Astrocyte of the cerebellum (primary cell): ENCODE measurements around the gene NLGN1.

Source experiments
- DNase-seq: peaks from one replicate; pipeline ENCODE4 v3.0.0-alpha.2; 2011; ENCODE audit warnings: low read depth
- H3K4me3 ChIP-seq: 2 replicates; pipeline ENCODE4 v1.5.1; 2011; ENCODE audit warnings: mild to moderate bottlenecking, low read depth, low read length, moderate library complexity
- CTCF ChIP-seq: IDR thresholded peaks from 2 replicates; pipeline ENCODE4 v1.5.1; 2012; ENCODE audit warnings: low read length, low read depth, moderate library complexity, mild to moderate bottlenecking; ENCODE audit errors: missing control alignments
- in situ Hi-C: cut with HindIII; loops from 2 replicates; pipeline ENCODE4 v1.10.0; 2017; ENCODE audit warnings: low sequenced_read_pairs

The NLGN1 gene

DNA sequence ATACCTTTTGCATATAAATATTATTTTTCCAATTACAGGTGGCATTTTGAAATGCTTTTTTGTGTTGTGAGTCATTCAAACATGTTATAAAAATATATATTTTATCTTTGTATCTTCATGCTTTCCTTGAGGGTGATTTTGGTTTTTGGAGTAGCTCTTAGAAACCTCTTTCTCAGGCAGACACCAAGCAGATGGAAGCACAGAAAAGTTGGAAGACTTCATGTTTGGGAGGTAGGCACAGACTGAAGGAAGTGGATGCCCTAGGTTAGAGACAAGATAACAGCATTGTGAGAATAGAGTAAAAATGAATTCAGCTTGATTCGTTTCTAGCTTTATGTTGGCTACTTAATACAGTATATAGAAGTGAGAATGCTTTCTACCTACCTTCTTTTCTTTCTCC, 338.3 kb downstream of the NLGN1 start:
- in situ Hi-C loops = no loop called here

DNA sequence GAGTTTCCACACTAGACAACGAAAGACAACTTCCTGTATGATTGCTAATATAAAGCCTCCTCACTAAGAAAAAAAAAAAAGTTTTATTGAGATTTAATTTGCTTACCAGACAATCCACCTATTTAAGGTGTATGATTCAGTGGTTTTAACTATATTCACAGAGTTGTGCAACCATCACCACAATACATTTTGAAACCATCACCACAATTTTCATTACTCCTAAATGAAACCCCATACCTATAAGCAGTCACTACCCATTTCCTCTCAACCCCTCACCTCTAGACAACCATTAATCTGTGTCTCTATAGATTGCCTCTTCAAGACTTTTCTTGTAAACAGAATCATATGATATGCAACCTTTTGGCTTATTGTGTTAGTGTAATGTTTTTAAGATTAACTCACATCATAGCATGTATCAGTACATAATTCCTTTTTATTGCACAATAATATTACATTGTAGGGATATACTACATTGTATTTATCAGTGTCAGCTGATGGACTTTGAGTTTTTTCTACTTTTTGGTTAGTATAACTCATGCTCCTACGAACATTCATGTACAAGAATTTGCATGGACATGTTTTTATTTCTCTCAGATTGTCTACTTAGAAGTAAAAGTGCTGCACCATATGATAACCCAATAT, 339.7 kb downstream of the NLGN1 start:
- DNase-seq = no peak
- no peak for TF ChIP-seq CTCF
- in situ Hi-C loops = no loop called here
- no peak overlapping the region for H3K4me3 ChIP-seq

More for the DNA sequence above, 338.3 kb downstream of the NLGN1 start:
- H3K4me3 ChIP-seq = no peak overlapping the region
- no peak for TF ChIP-seq CTCF
- no peak for DNase-seq

DNA sequence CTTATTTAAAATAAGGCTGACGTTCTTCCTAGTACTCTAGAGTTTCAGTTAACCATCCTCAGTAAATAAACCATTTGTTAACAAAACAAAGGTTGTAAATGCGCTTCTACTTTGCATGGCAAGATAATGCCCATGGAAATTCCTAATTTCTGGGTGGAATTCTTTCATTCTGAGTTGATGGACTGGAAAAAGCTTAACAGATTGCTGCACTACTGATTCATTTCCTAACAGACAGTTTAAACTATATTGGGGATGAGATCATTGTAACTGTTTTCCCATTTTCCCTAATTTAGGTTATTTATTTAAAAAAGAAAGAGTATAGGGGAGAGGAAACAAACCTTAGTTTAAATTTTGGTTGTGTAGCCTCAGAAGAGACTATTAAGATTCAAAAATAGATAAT, 342.2 kb downstream of the NLGN1 start:
- no peak overlapping the region for H3K4me3 ChIP-seq
- DNase-seq = peak; percentile 20
- TF ChIP-seq CTCF = no peak
- in situ Hi-C loops = no loop called here

DNA sequence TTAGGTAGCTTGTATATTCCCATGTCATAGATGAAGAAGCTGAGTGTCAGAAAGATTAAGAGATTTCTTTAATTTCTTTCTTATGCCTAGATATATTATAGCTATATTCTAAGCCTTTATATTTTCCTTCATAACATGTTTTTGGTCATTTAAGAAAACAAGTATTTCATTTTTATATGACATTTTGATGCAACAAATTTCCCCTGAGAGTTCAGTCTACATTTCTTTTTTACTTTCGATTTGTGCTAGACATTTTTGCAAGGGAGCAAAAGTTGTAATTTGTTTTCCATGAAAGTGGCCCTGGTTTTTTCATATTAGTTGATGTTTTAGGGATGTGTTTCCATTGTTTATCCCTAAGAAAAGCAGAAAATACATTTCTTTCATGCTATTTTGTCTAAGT, 344.9 kb downstream of the NLGN1 start:
- no peak overlapping the region for H3K4me3 ChIP-seq
- DNase-seq = no peak
- TF ChIP-seq CTCF = no peak
- in situ Hi-C loops = no loop called here

DNA sequence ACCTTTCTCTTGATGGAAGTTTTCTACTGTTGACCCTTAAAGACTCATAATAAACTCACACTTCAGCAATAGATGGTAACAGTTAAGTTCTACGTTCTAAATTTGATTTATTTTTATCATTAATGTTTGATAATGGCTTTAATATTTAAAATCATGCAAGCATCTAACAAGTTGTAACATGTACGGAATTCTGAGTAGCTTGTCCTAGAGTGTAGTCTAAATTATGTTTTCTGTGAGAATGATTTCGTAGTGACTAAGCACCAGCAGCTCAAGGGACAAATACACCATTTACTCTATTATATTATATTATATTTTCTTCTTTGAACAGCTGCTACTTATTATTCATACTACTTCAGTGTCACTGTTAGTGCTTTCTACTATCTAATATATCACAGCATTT, 345.6 kb downstream of the NLGN1 start:
- no peak for TF ChIP-seq CTCF
- no peak for DNase-seq
- H3K4me3 ChIP-seq = no peak overlapping the region
- in situ Hi-C loops = no loop called here

- TF ChIP-seq CTCF = no peak
- H3K4me3 ChIP-seq = no peak overlapping the region
- in situ Hi-C loops = no loop called here
- DNase-seq = no peak
Measured at GRCh38 chr3:173743516-173743915, 346.0 kb downstream of the NLGN1 start.
